GM23338 (cell line): Measurements from ENCODE around the gene FOXC2. TPM values are rescaled to one million over a fixed set of nuclear protein-coding genes. Genes with fewer than 3 reads are reported as not detected.

Experiments used
- CTCF ChIP-seq, 2 experiments: fragments of 200-600 bp in 1 of 2; sonication (generic) in 1 of 2; conservative IDR thresholded peaks; 2 replicates each; pipeline versions ENCODE4 v1.5.1 to v1.6.1; 2016 to 2017; ENCODE audit warnings: antibody characterized with exemption in 2 of 2, low read depth in 2 of 2, mild to moderate bottlenecking in 2 of 2, moderate library complexity in 1 of 2
- REST ChIP-seq: IDR thresholded peaks from one replicate; pipeline ENCODE4 v1.6.1; 2018; ENCODE audit warnings: antibody characterized with exemption; ENCODE audit not compliant: unreplicated experiment
- STAT1 ChIP-seq: IDR thresholded peaks from one replicate; pipeline ENCODE4 v1.6.1; 2016; ENCODE audit warnings: antibody characterized with exemption; ENCODE audit not compliant: unreplicated experiment
- ZNF114 ChIP-seq: fragments of 250-450 bp; sonication (Bioruptor Pico); IDR thresholded peaks from 2 replicates; pipeline ENCODE4 v1.5.0; 2020; ENCODE audit warnings: mild to moderate bottlenecking, moderate library complexity
- ZNF462 ChIP-seq: fragments of 250-450 bp; sonication (Bioruptor Pico); IDR thresholded peaks from 2 replicates; pipeline ENCODE4 v1.5.0; 2020; ENCODE audit warnings: mild to moderate bottlenecking, moderate library complexity
- polyA plus RNA-seq: library from polyadenylated mRNA; unstranded; fragments of >200 nt; fragmentation: Nextera tagmentation; extraction: Ambion mirVana; gene quantifications from 2 replicates; pipeline ENCODE4 v1.2.1, GENCODE V29; 2016
- total RNA-seq: library from RNA; depleted of rRNA; stranded (reverse); fragments of >200 nt; shearing (Covaris generic); gene quantifications from 2 replicates; pipeline ENCODE4 v1.2.3, GENCODE V29; 2014

Gene FOXC2
- total and polyA plus RNA-seq, 2 experiments from 2014 or later: 0.16 TPM; not detected in 1

- TF ChIP-seq ZNF462 (CRISPR knock-in tag) (no peak), CTCF (conservative IDR thresholded peaks at IDR 0.05; ENCODE audit: low read depth in 2 of 2) (no peak), REST (no peak), STAT1 (no peak), ZNF114 (no peak)
Measured at GRCh38 chr16:86540894-86541293, 25.7 kb upstream of the FOXC2 start (continued).
